Heart left ventricle (tissue), 13 donors: ENCODE data around the gene PTPRO.

Source experiments
- POLR2A ChIP-seq, 2 donors: fragments of 450-650 bp; IDR thresholded peaks; one replicate each; pipeline ENCODE4 v1.6.1; 2017; ENCODE audit warnings: antibody characterized with exemption in 2 of 2, mild to moderate bottlenecking in 2 of 2, moderate library complexity in 2 of 2
- TF ChIP-seq, protein P1 (sequence below), 12 donors: fragments of 200-600 bp; sonication (generic) in 4 of 12; IDR thresholded peaks; one replicate each; pipeline versions ENCODE4 v1.5.0 to v1.8.0; 2018 to 2022; ENCODE audit warnings: antibody characterized with exemption in 12 of 12, mild to moderate bottlenecking in 5 of 12
- donor health status: ischemic (EF 13 %, LVEDD 7.1; RV severe dilation, severe dysfunction).
- donor health status: DM: no; HTN: yes; CAD: no.
- donor health status: DM: no; HTN: no; CAD: no.
- donor health status: ischemic (EF 25% LVEDD 6.9; RV normal size, moderate dysfunction).
- donor health status: ischemic (EF 25% LVEDD 5.7; RV mildly dilated, moderate dysfunction).
- donor health status: ischemic (EF 35%, LVEDD 5.7; RV mildly dilated, moderate dysfunction).
- donor health status: nonischemic (EF 11% LVEDD 7.7; RV severe dilation, severe dysfunction).
- donor health status: DM: yes; HTN: yes; CAD: no.
- donor health status: PGD.
- donor health status: ischemic (EF 29% LVEDD 5.4; RV normal size, mild dysfunction).
- donor health status: nonischemic (EF 23%, LVEDD 6.1; RV moderate dilation, normal function).

DNA sequence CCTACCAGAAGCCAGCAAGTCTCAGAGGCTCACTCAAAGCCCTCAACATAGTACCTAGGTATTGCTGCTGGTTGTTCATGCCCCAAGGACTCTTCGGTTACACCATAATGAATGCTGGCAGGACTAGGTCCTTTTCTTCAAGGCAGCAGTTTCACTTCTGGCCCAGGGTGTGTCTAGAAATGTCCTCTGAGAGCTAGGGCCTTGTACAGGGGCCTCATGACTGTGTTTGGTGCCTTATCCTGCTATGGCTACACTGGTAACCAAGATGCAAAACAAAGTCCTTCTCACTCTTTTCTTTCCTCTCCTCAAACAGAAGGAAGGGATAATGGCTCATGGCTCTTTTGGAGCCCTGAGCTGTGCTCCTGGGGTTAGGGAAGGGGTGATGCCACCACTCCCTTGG is 15.2 kb upstream of the PTPRO start:
- TF ChIP-seq, protein P1, sequence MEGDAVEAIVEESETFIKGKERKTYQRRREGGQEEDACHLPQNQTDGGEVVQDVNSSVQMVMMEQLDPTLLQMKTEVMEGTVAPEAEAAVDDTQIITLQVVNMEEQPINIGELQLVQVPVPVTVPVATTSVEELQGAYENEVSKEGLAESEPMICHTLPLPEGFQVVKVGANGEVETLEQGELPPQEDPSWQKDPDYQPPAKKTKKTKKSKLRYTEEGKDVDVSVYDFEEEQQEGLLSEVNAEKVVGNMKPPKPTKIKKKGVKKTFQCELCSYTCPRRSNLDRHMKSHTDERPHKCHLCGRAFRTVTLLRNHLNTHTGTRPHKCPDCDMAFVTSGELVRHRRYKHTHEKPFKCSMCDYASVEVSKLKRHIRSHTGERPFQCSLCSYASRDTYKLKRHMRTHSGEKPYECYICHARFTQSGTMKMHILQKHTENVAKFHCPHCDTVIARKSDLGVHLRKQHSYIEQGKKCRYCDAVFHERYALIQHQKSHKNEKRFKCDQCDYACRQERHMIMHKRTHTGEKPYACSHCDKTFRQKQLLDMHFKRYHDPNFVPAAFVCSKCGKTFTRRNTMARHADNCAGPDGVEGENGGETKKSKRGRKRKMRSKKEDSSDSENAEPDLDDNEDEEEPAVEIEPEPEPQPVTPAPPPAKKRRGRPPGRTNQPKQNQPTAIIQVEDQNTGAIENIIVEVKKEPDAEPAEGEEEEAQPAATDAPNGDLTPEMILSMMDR (IDR thresholded peaks at IDR 0.05) = no peak
- TF ChIP-seq POLR2A (IDR thresholded peaks at IDR 0.05) = no peak
